Ishikawa (cell line): ENCODE results near the gene MARF1.

Experiments
- CEBPB ChIP-seq: IDR thresholded peaks from 2 replicates; pipeline ENCODE4 v1.6.1; 2012
- CREB1 ChIP-seq: IDR thresholded peaks from 2 replicates; pipeline ENCODE4 v1.6.1; 2012; ENCODE audit warnings: low read depth
- EP300 ChIP-seq: IDR thresholded peaks from 2 replicates; pipeline ENCODE4 v1.6.1; 2012; ENCODE audit warnings: borderline replicate concordance
- FOXM1 ChIP-seq: IDR thresholded peaks from 2 replicates; pipeline ENCODE4 v1.6.1; 2012; ENCODE audit warnings: low read depth, borderline replicate concordance
- MAX ChIP-seq: IDR thresholded peaks from 2 replicates; pipeline ENCODE4 v1.6.1; 2012
- NFIC ChIP-seq: IDR thresholded peaks from 2 replicates; pipeline ENCODE4 v1.6.1; 2012
- RAD21 ChIP-seq: IDR thresholded peaks from 2 replicates; pipeline ENCODE4 v1.6.1; 2012; ENCODE audit warnings: low read depth
- REST ChIP-seq: IDR thresholded peaks from 2 replicates; pipeline ENCODE4 v1.6.1; 2012; ENCODE audit warnings: low read depth, mild to moderate bottlenecking
- TAF1 ChIP-seq: IDR thresholded peaks from 2 replicates; pipeline ENCODE4 v1.6.1; 2012; ENCODE audit warnings: low read depth, mild to moderate bottlenecking
- TCF12 ChIP-seq: IDR thresholded peaks from 2 replicates; pipeline ENCODE4 v1.6.1; 2012; ENCODE audit warnings: low read depth
- TEAD4 ChIP-seq: IDR thresholded peaks from 2 replicates; pipeline ENCODE4 v1.6.1; 2012
- USF1 ChIP-seq: IDR thresholded peaks from 2 replicates; pipeline ENCODE4 v1.6.1; 2012
- YY1 ChIP-seq: IDR thresholded peaks from 2 replicates; pipeline ENCODE4 v1.6.1; 2012; ENCODE audit warnings: low read depth
- ZBTB7A ChIP-seq: IDR thresholded peaks from 2 replicates; pipeline ENCODE4 v1.6.1; 2012; ENCODE audit warnings: low read depth

- TF ChIP-seq TAF1 (no peak), CREB1 (no peak), EP300 (no peak), MAX (no peak), CEBPB (no peak), RAD21 (no peak), REST (no peak), TCF12 (no peak), TEAD4 (no peak), USF1 (no peak), YY1 (no peak), ZBTB7A (no peak), FOXM1 (no peak), NFIC (no peak)
These were observed 7.8 kb upstream of the MARF1 start for GRCh38 chr16:15650698-15651171.
